Gastroesophageal sphincter (tissue), 2 donors: ENCODE results near the gene ARL6IP1.
"Not testable (repeated sequence)": the region's sequence is repeated elsewhere in the genome, so short reads cannot be mapped to it uniquely, and the experiment has no call there.

Experiments
- EP300 ChIP-seq: sonication (generic); formaldehyde crosslinking; IDR thresholded peaks from one replicate; pipeline ENCODE4 v1.6.1; 2017; ENCODE audit warnings: antibody characterized with exemption, mild to moderate bottlenecking
- POLR2A ChIP-seq, 2 donors: fragments of 450-650 bp; IDR thresholded peaks; one replicate each; pipeline ENCODE4 v1.6.1; 2017; ENCODE audit warnings: antibody characterized with exemption in 2 of 2, mild to moderate bottlenecking in 2 of 2, moderate library complexity in 1 of 2

- TF ChIP-seq EP300; POLR2A (IDR thresholded peaks at IDR 0.05): not testable (repeated sequence)
Observed at GRCh38 chr16:18776334-18776733, 25.0 kb downstream of the ARL6IP1 start.
